Peyer's patch (tissue), 4 donors: ENCODE data around the gene RAET1E. TPM values are rescaled to one million over a fixed set of nuclear protein-coding genes. Genes with fewer than 3 reads are reported as not detected.

ENCODE experiments used
- DNase-seq, 3 donors: peaks; one replicate each; pipeline ENCODE4 v3.0.0-alpha.2; 2017 to 2019
- H3K27ac ChIP-seq, 4 donors: fragments of 200-600 bp; sonication (generic); one replicate each; pipeline ENCODE4 v1.5.1; 2016 to 2019
- H3K27me3 ChIP-seq, 2 donors: fragments of 200-600 bp; sonication (generic); one replicate each; pipeline ENCODE4 v1.5.1; 2019
- H3K36me3 ChIP-seq, 3 donors: fragments of 200-600 bp; sonication (generic); one replicate each; pipeline ENCODE4 v1.5.1; 2016 to 2019
- H3K4me1 ChIP-seq, 4 donors: fragments of 200-600 bp; sonication (generic); one replicate each; pipeline ENCODE4 v1.5.1; 2016 to 2019
- H3K4me3 ChIP-seq, 4 donors: fragments of 200-600 bp; sonication (generic); 1 replicate in 3 of 4; 2 replicates in 1 of 4; pipeline ENCODE4 v1.5.1; 2016 to 2019; ENCODE audit warnings: mild to moderate bottlenecking in 1 of 4
- H3K9me3 ChIP-seq, 4 donors: fragments of 200-600 bp; sonication (generic); one replicate each; pipeline ENCODE4 v1.5.1; 2016 to 2019; ENCODE audit warnings: mild to moderate bottlenecking in 1 of 4
- POLR2A ChIP-seq, 2 donors: fragments of 450-650 bp; IDR thresholded peaks; one replicate each; pipeline ENCODE4 v1.5.1; 2017; ENCODE audit warnings: antibody characterized with exemption in 2 of 2, mild to moderate bottlenecking in 2 of 2, moderate library complexity in 2 of 2
- total RNA-seq, 4 donors: library from RNA; depleted of rRNA; stranded (reverse); fragments of >200 nt; gene quantifications; one replicate each; pipeline ENCODE4 v1.1.0, GENCODE V29; 2016
- TF ChIP-seq, protein P1 (sequence below), 6 experiments: fragments of 450-650 bp in 4 of 6; fragments of 200-600 bp in 2 of 6; sonication (generic) in 1 of 6; IDR thresholded peaks; one replicate each; pipeline ENCODE4 v1.5.1; 2017 to 2019; ENCODE audit warnings: antibody characterized with exemption in 6 of 6, mild to moderate bottlenecking in 3 of 6, moderate library complexity in 1 of 6

RAET1E gene
- total RNA-seq, 4 donors from 2014 or later = not detected

DNA sequence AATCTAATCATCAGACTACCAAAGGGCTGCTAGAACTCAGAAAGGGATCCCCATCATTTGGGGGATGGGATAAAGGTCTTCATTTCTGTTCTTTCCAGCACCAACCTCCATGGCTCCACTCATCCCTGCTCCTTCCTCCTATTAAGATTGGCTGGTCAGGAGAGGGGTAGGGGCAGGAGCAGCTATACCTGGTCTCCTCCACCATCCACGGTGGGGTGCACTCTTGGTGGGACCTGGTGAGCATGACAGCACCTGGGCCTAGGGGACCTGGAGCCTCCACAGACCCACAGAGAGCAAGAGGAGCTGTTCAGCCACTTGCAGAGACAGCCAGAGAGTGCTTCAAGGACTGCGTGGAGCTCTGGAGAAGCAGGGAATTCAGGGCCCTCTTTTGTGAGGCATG lies 37.8 kb upstream of the RAET1E start:
- no peak for DNase-seq
- Histone ChIP-seq H3K9me3 (no peaks in the 10 kb centered on the region), H3K27me3 (peaks cover 0 to 22% of the 10 kb centered on the region in 2 donors), H3K4me3 (no peak overlapping the region), H3K27ac (no peak overlapping the region), H3K4me1 (peaks cover 0 to 11% (median 9%) of the 10 kb centered on the region in 4 donors), H3K36me3 (no peaks in the 10 kb centered on the region)
- TF ChIP-seq, protein P1, sequence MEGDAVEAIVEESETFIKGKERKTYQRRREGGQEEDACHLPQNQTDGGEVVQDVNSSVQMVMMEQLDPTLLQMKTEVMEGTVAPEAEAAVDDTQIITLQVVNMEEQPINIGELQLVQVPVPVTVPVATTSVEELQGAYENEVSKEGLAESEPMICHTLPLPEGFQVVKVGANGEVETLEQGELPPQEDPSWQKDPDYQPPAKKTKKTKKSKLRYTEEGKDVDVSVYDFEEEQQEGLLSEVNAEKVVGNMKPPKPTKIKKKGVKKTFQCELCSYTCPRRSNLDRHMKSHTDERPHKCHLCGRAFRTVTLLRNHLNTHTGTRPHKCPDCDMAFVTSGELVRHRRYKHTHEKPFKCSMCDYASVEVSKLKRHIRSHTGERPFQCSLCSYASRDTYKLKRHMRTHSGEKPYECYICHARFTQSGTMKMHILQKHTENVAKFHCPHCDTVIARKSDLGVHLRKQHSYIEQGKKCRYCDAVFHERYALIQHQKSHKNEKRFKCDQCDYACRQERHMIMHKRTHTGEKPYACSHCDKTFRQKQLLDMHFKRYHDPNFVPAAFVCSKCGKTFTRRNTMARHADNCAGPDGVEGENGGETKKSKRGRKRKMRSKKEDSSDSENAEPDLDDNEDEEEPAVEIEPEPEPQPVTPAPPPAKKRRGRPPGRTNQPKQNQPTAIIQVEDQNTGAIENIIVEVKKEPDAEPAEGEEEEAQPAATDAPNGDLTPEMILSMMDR (IDR thresholded peaks at IDR 0.05) = no peak
- TF ChIP-seq POLR2A (IDR thresholded peaks at IDR 0.05) = no peak

- no peak for DNase-seq
- TF ChIP-seq POLR2A (IDR thresholded peaks at IDR 0.05) = no peak
- TF ChIP-seq, protein P1 (IDR thresholded peaks at IDR 0.05) = no peak
- peaks cover 0 to 11% (median 9%) of the 10 kb centered on the region in 4 donors for H3K4me1 ChIP-seq
- H3K36me3 ChIP-seq = no peaks in the 10 kb centered on the region
- no peak overlapping the region for H3K27ac ChIP-seq
- no peak overlapping the region for H3K4me3 ChIP-seq
- no peaks in the 10 kb centered on the region for H3K9me3 ChIP-seq
- H3K27me3 ChIP-seq = peaks cover 0 to 17% of the 10 kb centered on the region in 2 donors
Measured at GRCh38 chr6:149935246-149935645, 37.3 kb upstream of the RAET1E start.

DNA sequence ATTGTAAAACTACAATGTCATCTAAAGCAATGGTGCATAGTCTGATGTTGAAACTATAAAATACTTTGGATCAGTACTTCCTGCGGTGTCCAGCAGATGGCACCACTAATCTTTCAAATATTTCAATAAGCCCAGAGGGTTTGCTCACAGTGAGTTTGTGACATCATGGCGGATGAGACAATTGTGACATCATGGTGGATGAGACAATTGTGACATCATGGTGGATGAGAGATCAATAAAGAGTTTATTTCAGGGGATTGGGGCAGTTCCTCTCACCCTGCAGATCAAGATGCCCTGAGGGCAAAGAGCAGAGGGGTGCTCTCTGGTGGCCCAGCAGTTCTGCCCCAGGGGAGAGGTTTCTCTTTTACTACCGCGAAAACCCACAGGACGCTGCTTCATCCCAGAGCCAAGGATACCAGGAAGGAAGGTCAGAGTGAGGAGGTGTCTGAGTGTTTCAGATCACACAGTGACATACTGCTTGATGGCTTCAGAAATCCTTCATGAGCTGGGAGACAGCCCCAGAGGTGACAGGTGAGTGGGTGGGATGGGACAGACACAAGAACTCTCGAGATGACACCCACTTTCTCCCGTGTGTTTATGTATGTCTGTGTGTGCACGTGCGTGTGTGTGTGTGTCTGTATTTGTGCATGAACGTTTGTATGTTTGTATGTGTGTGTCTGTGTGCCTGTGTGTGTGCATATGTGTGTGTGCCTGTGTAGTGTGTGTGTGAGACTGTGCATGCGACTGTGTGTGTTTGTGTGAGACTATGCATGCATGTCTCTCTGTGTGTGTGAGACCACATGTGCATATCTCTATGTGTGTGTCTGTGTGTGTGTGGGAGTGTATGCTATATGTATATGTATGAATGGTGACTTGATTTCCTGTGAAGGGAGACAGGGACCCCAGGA lies 36.6 kb upstream of the RAET1E start:
- peaks cover 0 to 11% (median 9%) of the 10 kb centered on the region in 4 donors for H3K4me1 ChIP-seq
- H3K9me3 ChIP-seq = no peaks in the 10 kb centered on the region
- no peak overlapping the region for H3K4me3 ChIP-seq
- H3K36me3 ChIP-seq = no peaks in the 10 kb centered on the region
- peak in 2 of 3 donors; percentile 64 to 90 for DNase-seq
- peaks cover 0 to 12% of the 10 kb centered on the region in 2 donors for H3K27me3 ChIP-seq
- H3K27ac ChIP-seq = no peak overlapping the region
- no peak for TF ChIP-seq POLR2A (IDR thresholded peaks at IDR 0.05)
- TF ChIP-seq, protein P1 (IDR thresholded peaks at IDR 0.05) = peak; percentile 69 to 96 (median 88)

DNA sequence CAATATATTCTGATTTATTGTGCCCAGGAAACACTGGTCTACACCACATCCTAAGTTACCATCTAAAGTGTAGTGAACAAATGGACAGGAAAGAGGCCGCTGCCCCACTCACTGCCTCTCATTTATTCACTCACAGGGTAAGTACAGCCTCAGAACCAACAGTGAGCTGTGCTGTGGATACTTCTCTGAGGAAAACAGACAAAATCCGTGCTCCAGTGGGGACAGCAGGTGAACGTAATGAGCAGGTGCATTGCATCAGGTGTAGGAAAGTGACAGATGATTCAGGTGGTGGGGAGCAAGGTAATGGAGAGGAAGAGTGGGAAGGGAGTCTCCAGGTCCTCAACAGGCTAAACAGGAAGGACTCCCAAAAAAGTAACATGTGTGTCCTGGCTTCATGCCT lies 35.5 kb upstream of the RAET1E start:
- H3K27me3 ChIP-seq = peaks cover 0 to 4% of the 10 kb centered on the region in 2 donors
- H3K36me3 ChIP-seq = no peaks in the 10 kb centered on the region
- no peak for DNase-seq
- peaks cover 0 to 4% (median 4%) of the 10 kb centered on the region in 4 donors for H3K4me1 ChIP-seq
- no peaks in the 10 kb centered on the region for H3K9me3 ChIP-seq
- H3K4me3 ChIP-seq = no peak overlapping the region
- TF ChIP-seq POLR2A (IDR thresholded peaks at IDR 0.05) = no peak
- TF ChIP-seq, protein P1 (IDR thresholded peaks at IDR 0.05) = no peak
- H3K27ac ChIP-seq = no peak overlapping the region

DNA sequence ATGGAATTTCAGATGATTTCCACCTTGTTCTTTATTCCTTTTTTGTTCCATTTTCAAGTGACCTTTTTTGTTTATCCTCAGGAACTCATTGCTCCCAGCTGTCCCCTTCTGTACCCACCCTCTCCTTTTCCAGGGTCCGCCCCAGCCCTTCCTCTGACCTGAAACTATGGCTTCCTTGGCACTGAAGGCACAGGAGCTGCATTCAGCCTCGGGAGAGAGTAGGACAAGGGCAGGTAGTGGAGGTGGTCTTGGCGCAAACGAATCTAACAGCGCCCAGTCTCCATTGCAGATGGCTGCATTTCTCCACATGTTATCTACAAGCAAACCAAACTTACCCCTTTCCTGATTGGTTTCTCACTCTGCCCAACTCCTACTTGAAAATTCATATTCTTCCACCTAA lies 35.1 kb upstream of the RAET1E start:
- no peak for DNase-seq
- Histone ChIP-seq H3K9me3 (no peaks in the 10 kb centered on the region), H3K27ac (no peak overlapping the region), H3K27me3 (no peaks in the 10 kb centered on the region), H3K4me3 (no peak overlapping the region), H3K4me1 (peaks cover 0 to under 1% (median 0%) of the 10 kb centered on the region in 4 donors), H3K36me3 (no peaks in the 10 kb centered on the region)
- TF ChIP-seq, protein P1 (IDR thresholded peaks at IDR 0.05) = no peak
- no peak for TF ChIP-seq POLR2A (IDR thresholded peaks at IDR 0.05)
